Mesodermal cell (in vitro differentiated cells): ENCODE results near the gene CCNC.

ENCODE experiments used
- H3K27ac ChIP-seq: 2 replicates; pipeline ENCODE4 v1.7.0; 2013; ENCODE audit warnings: mild to moderate bottlenecking, low read depth, low read length, moderate library complexity; ENCODE audit not compliant: severe bottlenecking
- H3K36me3 ChIP-seq: 2 replicates; pipeline ENCODE4 v1.7.1; 2013; ENCODE audit warnings: mild to moderate bottlenecking, low read length, moderate library complexity; ENCODE audit not compliant: control insufficient read depth, insufficient read depth
- H3K4me1 ChIP-seq: one replicate; pipeline ENCODE4 v1.7.1; 2013; ENCODE audit warnings: mild to moderate bottlenecking, low read length; ENCODE audit not compliant: insufficient read depth, control insufficient read depth, poor library complexity, severe bottlenecking
- H3K4me3 ChIP-seq: 2 replicates; pipeline ENCODE4 v1.7.0; 2013; ENCODE audit warnings: low read length, control low read depth, mild to moderate bottlenecking; ENCODE audit not compliant: insufficient read depth, poor library complexity, severe bottlenecking; ENCODE audit errors: extremely low read depth
- H3K9me3 ChIP-seq: 2 replicates; pipeline ENCODE4 v1.7.1; 2013; ENCODE audit warnings: mild to moderate bottlenecking, low read length, moderate library complexity; ENCODE audit not compliant: control insufficient read depth
- WGBS, 2 experiments: methylation state at CpG; one replicate each; pipeline ENCODE4 v1.1.5; 2013; ENCODE audit warnings: missing lambda C conversion rate in 2 of 2; ENCODE audit not compliant: insufficient coverage in 2 of 2; 5-methylcytosine and 5-hydroxymethylcytosine counted together

Gene CCNC

GRCh38 chr6:99573980-99574617 is 5.6 kb upstream of the CCNC start:
- H3K9me3 ChIP-seq: no peaks in the 10 kb centered on the region
- no peaks in the 10 kb centered on the region for H3K36me3 ChIP-seq
- WGBS, 2 experiments: 80% methylated on average over 1 of the region's 2 CpGs; no CpG with 5 or more reads in 1 of the 2 experiments
- H3K4me1 ChIP-seq: no peaks in the 10 kb centered on the region
- no peak overlapping the region for H3K4me3 ChIP-seq
- no peak overlapping the region for H3K27ac ChIP-seq

DNA sequence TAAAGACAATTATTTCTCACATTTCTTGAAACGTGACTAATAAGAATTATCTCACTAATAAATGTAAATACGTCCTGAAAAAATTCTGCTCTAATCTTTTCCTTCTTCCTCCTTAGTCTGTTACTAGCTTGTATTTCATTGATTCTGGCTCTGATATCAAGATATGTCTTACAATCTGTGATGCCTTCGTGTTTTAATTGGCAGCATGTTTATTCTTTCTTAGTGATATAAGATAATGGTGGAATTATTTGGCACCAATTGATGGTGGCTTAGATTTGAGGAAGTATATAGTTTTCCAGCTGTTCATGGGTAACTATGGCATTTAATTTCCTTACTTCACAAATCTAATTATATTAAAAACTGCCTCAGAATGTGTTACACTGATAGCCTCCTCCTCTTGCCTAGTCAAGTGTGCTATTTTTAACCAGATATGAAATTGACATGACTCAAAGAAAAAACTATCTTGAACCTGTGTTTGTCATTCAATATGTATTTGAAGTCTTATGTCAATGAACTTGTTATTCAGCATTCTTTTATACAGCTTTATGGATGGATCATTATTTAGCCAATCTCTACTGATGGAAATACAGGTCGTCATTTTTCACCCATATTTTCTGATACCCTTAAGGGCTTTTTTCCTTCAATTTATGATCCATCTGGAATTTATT is 5.3 kb downstream of the CCNC start:
- Histone ChIP-seq H3K36me3 (peaks cover 13% of the 10 kb centered on the region), H3K4me3 (no peak overlapping the region), H3K4me1 (no peaks in the 10 kb centered on the region), H3K27ac (no peak overlapping the region), H3K9me3 (no peaks in the 10 kb centered on the region)
- no CpG with 5 or more reads among the region's 4 CpGs for WGBS, 2 experiments

- H3K4me3 ChIP-seq: no peak overlapping the region
- H3K36me3 ChIP-seq: peaks cover 36% of the 10 kb centered on the region
- no peaks in the 10 kb centered on the region for H3K9me3 ChIP-seq
- no peaks in the 10 kb centered on the region for H3K4me1 ChIP-seq
- 100% methylated on average over 1 of the region's 4 CpGs for WGBS, 2 experiments
- no peak overlapping the region for H3K27ac ChIP-seq
These were observed 7.8 kb downstream of the CCNC start for GRCh38 chr6:99560668-99561067.

DNA sequence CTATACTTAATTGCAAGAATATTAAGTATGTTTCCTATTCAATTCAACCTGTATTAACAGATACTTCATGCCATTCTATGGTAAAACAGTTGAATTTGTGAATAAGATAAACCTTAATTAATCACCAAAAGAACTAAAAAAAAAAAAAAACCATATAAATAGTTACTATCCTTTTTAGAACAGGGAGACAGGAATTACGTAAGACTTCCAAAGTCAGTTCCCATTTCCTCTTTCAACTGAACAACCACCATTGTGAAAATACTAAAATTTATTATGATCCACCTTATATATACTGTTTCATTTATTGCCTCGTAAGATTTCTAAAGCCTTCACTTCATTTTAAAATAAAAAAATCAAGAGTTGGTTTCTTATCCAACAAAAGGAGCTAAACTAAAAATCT is 9.4 kb downstream of the CCNC start:
- H3K9me3 ChIP-seq: no peaks in the 10 kb centered on the region
- no peak overlapping the region for H3K27ac ChIP-seq
- H3K4me3 ChIP-seq: no peak overlapping the region
- H3K36me3 ChIP-seq: peaks cover 48% of the 10 kb centered on the region
- no peaks in the 10 kb centered on the region for H3K4me1 ChIP-seq
- WGBS, 2 experiments: no CpG with 5 or more reads among the region's 2 CpGs

GRCh38 chr6:99553888-99554287 is 14.6 kb downstream of the CCNC start:
- WGBS, 2 experiments: no CpG with 5 or more reads among the region's 2 CpGs
- H3K27ac ChIP-seq: no peak overlapping the region
- H3K9me3 ChIP-seq: no peaks in the 10 kb centered on the region
- H3K4me1 ChIP-seq: no peaks in the 10 kb centered on the region
- H3K36me3 ChIP-seq: peaks cover 59% of the 10 kb centered on the region
- H3K4me3 ChIP-seq: no peak overlapping the region

GRCh38 chr6:99550046-99550748 is 18.3 kb downstream of the CCNC start:
- Histone ChIP-seq H3K36me3 (peaks cover 60% of the 10 kb centered on the region), H3K4me3 (no peak overlapping the region)

GRCh38 chr6:99548706-99549105 is 19.8 kb downstream of the CCNC start:
- 100% methylated on average over 1 of the region's 4 CpGs; no CpG with 5 or more reads in 1 of the 2 experiments for WGBS, 2 experiments
- Histone ChIP-seq H3K9me3 (no peaks in the 10 kb centered on the region), H3K27ac (no peak overlapping the region), H3K4me3 (no peak overlapping the region), H3K36me3 (peaks cover 57% of the 10 kb centered on the region), H3K4me1 (no peaks in the 10 kb centered on the region)

More at GRCh38 chr6:99550046-99550748, 18.3 kb downstream of the CCNC start:
- no peaks in the 10 kb centered on the region for H3K9me3 ChIP-seq
- WGBS, 2 experiments: 94 to 96% methylated on average over 2 of the region's 3 CpGs
- no peak overlapping the region for H3K27ac ChIP-seq
- H3K4me1 ChIP-seq: no peaks in the 10 kb centered on the region

- Histone ChIP-seq H3K4me3 (no peak overlapping the region), H3K36me3 (peaks cover 57% of the 10 kb centered on the region), H3K4me1 (no peaks in the 10 kb centered on the region), H3K27ac (no peak overlapping the region), H3K9me3 (no peaks in the 10 kb centered on the region)
- 85 to 95% methylated on average over 3 to 4 of the region's 4 CpGs for WGBS, 2 experiments
These were observed 20.9 kb downstream of the CCNC start for GRCh38 chr6:99547526-99547925.

DNA sequence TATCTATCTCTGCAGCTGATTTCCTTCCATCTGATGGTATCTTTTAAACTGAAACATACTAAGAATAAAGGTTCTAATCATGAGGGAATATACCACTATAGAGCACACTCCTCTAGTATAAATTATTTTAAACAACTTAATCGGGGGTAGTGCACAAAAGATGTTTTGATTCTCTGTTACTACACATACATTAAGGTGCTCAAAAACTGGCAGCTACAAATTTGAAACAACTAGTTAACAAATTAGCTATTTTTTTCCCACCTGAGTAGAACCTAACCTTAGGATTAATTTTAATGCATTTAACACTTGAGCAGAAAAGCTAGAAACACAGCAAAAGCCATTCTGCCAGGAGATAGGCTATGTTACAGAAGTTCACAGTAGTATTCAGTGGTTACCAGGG is 23.0 kb downstream of the CCNC start:
- Histone ChIP-seq H3K27ac (no peak overlapping the region), H3K4me1 (no peaks in the 10 kb centered on the region), H3K4me3 (no peak overlapping the region), H3K9me3 (no peaks in the 10 kb centered on the region), H3K36me3 (peaks cover 58% of the 10 kb centered on the region)
- WGBS, 2 experiments: 100% methylated on average over 1 of the region's 1 CpG; no CpG with 5 or more reads in 1 of the 2 experiments

- Histone ChIP-seq H3K36me3 (peaks cover 59% of the 10 kb centered on the region), H3K9me3 (no peaks in the 10 kb centered on the region), H3K27ac (no peak overlapping the region), H3K4me1 (no peaks in the 10 kb centered on the region), H3K4me3 (no peak overlapping the region)
These were observed 24.5 kb downstream of the CCNC start for GRCh38 chr6:99543968-99544367.

DNA sequence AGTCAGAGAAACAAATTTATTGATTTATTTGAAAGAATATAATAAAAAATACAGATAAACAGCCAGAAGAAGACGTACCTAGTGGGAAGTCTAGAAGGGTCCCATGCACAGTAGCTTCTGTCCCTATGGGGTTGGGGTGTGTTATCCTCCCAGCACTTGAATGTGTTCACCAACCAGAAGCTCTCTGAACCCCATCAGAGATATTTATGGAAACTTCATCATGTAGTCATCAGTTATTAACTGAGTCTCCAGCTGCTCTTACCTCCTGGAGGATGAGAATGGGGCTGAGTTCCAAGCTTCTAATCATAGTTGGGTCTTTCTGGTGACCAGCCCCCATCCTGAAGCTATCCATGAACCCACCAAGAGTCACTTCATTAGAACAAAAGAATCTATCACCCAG is 37.8 kb downstream of the CCNC start:
- no peaks in the 10 kb centered on the region for H3K9me3 ChIP-seq
- no peak overlapping the region for H3K27ac ChIP-seq
- 80% methylated on average over 1 of the region's 1 CpG; no CpG with 5 or more reads in 1 of the 2 experiments for WGBS, 2 experiments
- no peak overlapping the region for H3K4me3 ChIP-seq
- H3K36me3 ChIP-seq: peaks cover 56% of the 10 kb centered on the region
- peaks cover 7% of the 10 kb centered on the region for H3K4me1 ChIP-seq
